GM21526 (cell line): Measurements from ENCODE around the gene PHACTR4.
"Not testable (repeated sequence)": the region's sequence is repeated elsewhere in the genome, so short reads cannot be mapped to it uniquely, and the experiment has no call there.

Source experiments
- ATAC-seq: cut with Tn5 transposase; IDR thresholded peaks from one replicate; pipeline ENCODE4 v1.9.1; 2021; ENCODE audit warnings: moderate library complexity; ENCODE audit not compliant: unreplicated experiment, low FRiP score

Gene PHACTR4

GRCh38 chr1:28428012-28428411 lies 58.5 kb downstream of the PHACTR4 start:
- no peak for ATAC-seq

- no peak for ATAC-seq
Measured at GRCh38 chr1:28428990-28429520, 59.5 kb downstream of the PHACTR4 start.

- no peak for ATAC-seq
Measured at GRCh38 chr1:28436211-28436769, 66.8 kb downstream of the PHACTR4 start.

GRCh38 chr1:28437264-28437923 lies 67.9 kb downstream of the PHACTR4 start:
- ATAC-seq = no peak

- no peak for ATAC-seq
Measured at GRCh38 chr1:28437924-28438699, 68.6 kb downstream of the PHACTR4 start.

- ATAC-seq = no peak
Measured at GRCh38 chr1:28439320-28439719, 69.8 kb downstream of the PHACTR4 start.

GRCh38 chr1:28441674-28442073 lies 72.1 kb downstream of the PHACTR4 start:
- no peak for ATAC-seq

- no peak for ATAC-seq
Measured at GRCh38 chr1:28443550-28443949, 74.0 kb downstream of the PHACTR4 start.

GRCh38 chr1:28447679-28448078 lies 78.1 kb downstream of the PHACTR4 start:
- no peak for ATAC-seq

GRCh38 chr1:28448094-28448611 lies 78.6 kb downstream of the PHACTR4 start:
- ATAC-seq = not testable (repeated sequence)

GRCh38 chr1:28449904-28450303 lies 80.4 kb downstream of the PHACTR4 start:
- no peak for ATAC-seq

- no peak for ATAC-seq
Measured at GRCh38 chr1:28450561-28450960, 81.0 kb downstream of the PHACTR4 start.

GRCh38 chr1:28451011-28451410 lies 81.5 kb downstream of the PHACTR4 start:
- ATAC-seq = no peak

- no peak for ATAC-seq
Measured at GRCh38 chr1:28456078-28456477, 86.5 kb downstream of the PHACTR4 start.

GRCh38 chr1:28457678-28458077 lies 88.1 kb downstream of the PHACTR4 start:
- ATAC-seq = no peak

- ATAC-seq = no peak
Measured at GRCh38 chr1:28458237-28459228, 89.0 kb downstream of the PHACTR4 start.

GRCh38 chr1:28466226-28466778 lies 96.8 kb downstream of the PHACTR4 start:
- no peak for ATAC-seq

GRCh38 chr1:28470146-28470545 lies 100.6 kb downstream of the PHACTR4 start:
- no peak for ATAC-seq

- ATAC-seq = not testable (repeated sequence)
Measured at GRCh38 chr1:28479497-28479896, 110.0 kb downstream of the PHACTR4 start.

GRCh38 chr1:28480308-28480707 lies 110.8 kb downstream of the PHACTR4 start:
- no peak for ATAC-seq
